Occipital lobe (tissue), 2 donors: ENCODE measurements around the gene PEX11B. TPM values are rescaled to one million over a fixed set of nuclear protein-coding genes. Genes with fewer than 3 reads are reported as not detected.

ENCODE experiments used
- DNase-seq: peaks from one replicate; lab custom pipeline; 2025; lab: John Stamatoyannopoulos, UW
- total RNA-seq: library from RNA; depleted of rRNA; stranded (reverse); fragments of >200 nt; gene quantifications from one replicate; pipeline ENCODE4 v1.2.3, GENCODE V29; 2014

PEX11B gene
- total RNA-seq, 1 donor from 2014 or later, result 30.9 TPM

DNA sequence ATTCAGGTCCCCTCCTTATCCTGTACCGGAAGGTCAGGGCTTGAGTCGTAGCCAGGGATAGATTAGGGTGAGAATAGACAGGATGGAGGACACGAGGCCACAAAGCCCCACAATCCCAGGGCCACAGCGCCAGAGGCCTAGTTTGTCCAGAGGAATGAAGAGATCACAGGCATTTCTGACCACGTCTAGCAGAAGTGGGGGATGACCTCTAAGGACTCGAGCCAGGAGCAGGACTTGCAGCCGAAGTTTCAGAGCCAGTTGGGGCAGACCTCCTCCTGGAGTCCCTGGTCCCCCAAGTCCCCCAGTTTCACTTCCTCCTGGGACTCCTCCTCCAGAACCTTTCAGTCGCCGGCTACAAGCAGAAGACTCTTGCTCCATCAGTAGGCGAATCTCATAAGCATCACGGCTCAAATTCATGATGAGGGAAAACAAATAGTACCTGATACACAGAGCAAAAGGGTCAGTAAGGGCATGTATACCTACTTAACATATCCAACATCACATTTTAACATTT is 6.3 kb downstream of the PEX11B start:
- no peak for DNase-seq

DNA sequence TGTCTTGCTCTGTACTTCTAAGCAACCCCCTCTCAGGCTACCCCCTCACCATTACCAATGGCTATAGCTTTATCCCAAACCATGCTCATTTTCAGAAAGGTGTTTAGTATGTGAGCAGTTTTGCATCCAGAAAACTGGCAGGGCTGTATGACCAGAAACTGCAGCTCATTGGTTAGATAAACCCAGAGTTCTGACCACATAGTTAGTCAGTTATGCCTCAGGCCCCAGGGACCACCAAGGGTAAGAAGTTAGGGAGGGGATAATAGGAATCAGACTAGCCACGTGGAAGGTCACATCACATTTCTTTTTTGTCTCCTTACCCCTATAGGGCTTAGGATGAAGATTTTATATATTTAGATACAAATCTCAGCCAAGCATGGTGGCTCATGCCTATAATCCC is 9.9 kb downstream of the PEX11B start:
- no peak for DNase-seq

GRCh38 chr1:145906954-145907753 is 11.4 kb downstream of the PEX11B start:
- no peak for DNase-seq

DNA sequence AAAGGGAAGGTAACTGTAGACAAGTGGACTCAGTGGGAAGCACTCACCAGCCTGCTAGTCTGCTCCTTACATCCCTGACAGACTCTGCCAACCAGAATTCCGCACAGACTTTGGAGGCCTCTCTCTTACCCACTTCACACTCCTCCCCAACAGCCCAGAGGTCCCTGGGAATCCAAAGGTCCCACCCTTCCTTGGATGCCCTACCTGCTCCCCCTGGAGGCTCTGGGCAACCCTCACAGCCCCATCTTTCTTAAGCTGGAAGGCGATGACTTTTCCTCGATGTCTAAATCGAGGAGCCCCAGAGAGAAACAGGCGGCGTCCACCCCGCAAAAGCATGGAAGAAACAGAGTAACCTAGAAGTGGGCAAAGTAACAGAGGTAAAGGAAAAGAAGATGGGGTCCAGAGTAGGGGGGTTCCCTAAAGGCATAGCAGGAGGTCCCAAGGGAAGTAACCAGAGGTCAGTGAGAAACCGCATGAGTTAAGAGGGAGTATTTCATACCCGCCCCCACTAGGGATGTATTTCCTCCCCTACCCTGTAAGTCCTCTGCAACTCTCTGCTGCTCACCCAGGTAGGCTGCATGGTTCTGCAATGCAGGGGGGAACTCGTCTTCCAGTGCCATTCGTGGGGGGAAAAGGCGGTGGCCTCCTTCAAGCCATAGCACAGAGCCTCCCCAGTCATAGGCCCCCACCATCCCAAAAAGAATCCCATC is 17.1 kb downstream of the PEX11B start:
- DNase-seq, result no peak

DNA sequence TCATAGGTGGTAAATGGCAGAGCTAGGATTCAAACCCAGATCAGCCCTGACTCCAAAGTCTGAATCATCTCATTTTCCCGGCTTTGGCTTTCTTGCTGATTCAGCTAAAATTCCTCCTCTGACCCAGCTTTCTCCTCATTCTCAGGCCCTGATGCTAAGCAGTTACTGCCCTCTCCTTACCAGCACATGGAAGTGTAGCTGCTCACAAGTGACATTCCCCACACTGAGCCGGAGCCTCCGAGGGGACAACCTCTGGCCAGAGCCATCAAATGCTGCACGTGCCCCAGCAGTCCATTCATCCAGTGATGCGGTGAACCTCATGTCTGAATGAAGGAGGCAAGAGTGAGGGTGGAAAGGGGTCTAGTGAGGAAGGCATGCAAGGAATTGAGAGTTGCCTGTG is 19.8 kb downstream of the PEX11B start:
- DNase-seq, result no peak

DNA sequence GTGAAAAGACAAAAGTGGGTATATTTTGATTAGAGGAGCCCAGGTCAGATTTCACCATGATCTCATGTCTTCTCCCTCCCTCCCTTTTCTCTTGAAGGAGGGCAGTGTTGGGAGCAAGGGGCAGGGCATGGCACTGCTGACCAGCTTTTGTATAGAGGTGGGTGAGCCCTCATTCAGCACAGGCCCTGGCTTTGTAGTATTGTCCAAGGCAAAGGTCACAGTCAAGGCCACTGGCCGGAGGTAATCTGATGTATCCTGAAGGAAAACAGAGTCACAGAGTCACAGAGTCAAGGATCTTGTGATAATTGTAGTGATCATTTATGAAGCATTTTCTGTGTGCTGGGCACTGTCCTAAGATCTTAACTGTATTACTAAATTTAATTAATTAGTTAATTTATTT is 20.5 kb downstream of the PEX11B start:
- no peak for DNase-seq

GRCh38 chr1:145895471-145895870 is 23.0 kb downstream of the PEX11B start:
- DNase-seq, result no peak

GRCh38 chr1:145893306-145894055 is 25.0 kb downstream of the PEX11B start:
- no peak for DNase-seq

GRCh38 chr1:145892486-145893087 is 25.9 kb downstream of the PEX11B start:
- DNase-seq, result no peak

DNA sequence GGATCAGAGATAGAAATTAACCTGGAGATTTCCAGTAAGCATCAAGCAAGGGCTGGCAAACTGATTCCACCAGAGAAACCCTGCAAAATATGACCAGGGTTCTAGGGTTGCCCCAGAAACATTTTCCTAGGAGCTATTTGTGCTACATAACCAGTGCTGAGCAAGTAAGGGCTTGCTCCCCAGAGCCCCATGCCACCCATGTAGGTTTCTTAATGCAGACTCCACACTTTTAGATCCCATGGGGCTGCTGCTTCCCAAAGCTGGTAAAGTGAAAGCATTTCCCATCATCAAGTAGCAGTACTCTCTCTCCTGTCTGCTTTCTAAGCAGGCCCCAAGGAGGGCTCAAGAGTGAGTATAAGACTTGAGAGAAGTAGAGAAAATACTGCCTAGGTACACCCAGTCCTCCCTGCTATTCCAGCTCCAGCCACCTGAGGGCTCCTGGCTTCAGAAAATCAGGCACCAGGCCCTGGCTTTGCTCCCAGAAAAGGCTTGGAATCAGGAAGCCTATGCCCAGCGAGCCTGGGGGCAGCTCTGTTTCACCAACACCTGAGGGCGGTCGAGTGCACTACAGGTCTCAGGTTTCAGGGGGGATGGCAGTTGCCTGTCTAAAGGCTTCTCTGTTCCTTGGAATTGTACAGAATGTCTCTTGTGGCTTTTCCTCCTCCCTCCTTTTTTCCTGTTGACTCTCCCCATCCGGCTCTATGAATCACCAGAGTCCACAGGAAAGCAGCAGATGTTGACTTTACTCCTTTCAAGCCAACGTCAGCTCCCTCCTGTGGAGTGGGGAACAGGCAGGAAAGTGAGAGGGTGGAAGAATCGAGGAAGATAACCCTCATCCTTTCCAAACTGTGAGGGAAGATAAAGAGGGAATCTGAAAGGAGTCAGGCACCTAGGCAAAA is 26.7 kb downstream of the PEX11B start:
- peak; percentile 89 for DNase-seq

DNA sequence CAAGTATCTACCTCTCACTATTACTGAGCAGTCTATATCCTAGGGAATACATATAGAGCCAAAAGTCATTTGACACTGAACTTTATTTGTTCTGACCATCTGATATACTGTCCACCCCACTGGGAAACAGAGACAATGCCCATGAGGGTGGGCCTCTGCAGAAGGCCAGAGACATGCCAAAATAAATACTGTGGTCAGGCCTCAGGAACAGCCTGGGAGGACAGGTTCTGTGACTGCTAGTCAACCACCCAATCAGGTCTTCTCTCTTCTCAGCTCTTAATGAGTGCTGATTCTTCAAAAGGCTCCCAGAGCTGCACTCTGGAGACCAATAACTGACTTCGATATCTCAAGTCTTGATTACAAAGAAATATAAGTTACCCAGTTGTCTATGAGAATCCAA is 27.4 kb downstream of the PEX11B start:
- DNase-seq, result no peak

- DNase-seq, result no peak
Observed at GRCh38 chr1:145889722-145890121, 28.8 kb downstream of the PEX11B start.

- DNase-seq, result no peak
Observed at GRCh38 chr1:145887631-145888030, 30.9 kb downstream of the PEX11B start.

- DNase-seq, result no peak
Observed at GRCh38 chr1:145886816-145887215, 31.7 kb downstream of the PEX11B start.

DNA sequence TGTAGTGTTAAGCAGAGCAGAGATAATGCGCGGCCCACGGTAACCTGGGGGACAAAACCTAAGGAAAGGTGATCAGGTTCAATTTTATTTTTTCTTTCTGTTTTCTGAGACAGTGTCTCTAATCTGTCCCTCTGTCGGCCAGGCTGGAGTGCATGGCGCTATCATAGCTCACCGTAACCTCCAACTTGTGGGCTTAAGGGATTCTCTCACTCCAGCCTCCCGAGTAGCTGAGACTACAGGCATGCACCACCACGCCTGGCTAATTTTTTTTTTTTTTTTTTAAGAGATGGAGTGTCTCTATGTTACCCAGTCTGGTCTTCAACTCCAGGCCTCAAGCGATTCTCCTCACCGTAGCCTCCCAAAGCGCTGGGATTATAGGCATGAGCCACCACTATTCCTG is 32.1 kb downstream of the PEX11B start:
- no peak for DNase-seq

DNA sequence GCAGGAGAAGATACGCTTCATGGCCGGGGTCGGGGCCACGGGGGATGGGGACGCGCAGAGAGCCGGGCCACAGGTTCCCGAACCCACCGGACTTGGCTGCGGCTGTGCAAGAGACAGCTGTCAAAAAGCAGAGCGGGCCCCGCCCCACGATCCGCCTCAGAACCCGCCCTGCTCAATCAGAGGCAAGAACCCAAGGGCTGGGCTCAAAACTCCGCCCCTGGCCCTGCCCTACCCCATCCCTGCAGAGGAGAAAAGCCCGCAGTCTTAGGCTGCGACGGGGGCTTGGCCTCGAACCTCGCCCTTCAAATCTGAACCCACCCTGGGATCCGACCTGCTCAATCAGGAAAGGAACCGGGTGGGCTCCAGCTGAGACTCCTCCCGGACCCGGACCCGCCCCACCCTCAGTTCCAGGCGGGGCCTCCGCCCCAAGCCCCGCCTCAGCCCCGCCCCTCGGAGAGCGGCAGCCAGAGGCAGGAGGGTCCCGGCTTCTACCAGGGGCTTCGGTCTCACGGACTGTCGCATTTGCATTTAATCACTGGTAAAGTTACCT is 32.7 kb downstream of the PEX11B start, which contains the start of gene ANKRD35:
Gene ANKRD35, minus strand, starts transcription at position 129 of the 550 bp plus-strand sequence. Its CDS starts 108 bp downstream, at position 21.
- DNase-seq, result peak; percentile 82

- no peak for DNase-seq
Observed at GRCh38 chr1:145884675-145885074, 33.8 kb downstream of the PEX11B start.

DNA sequence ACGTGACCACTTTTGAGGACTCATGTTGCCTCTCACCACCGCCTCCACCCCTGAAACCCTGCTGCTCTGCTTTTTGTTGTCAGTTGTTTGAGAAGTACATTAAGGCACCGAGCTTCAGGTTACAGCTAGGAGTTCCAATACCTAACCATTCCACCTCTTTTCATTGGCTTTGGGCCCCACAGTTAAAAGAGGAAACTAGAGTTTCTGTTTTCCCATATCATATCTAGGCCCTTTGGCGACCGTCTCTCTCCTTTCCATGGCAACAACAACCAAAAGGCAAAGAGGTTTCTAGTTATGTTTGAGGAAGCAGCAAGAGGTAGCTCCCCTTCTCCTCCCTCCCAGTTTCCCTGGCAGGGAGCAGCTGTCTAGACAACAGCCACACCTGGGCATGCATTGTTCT is 38.7 kb downstream of the PEX11B start:
- DNase-seq, result no peak

DNA sequence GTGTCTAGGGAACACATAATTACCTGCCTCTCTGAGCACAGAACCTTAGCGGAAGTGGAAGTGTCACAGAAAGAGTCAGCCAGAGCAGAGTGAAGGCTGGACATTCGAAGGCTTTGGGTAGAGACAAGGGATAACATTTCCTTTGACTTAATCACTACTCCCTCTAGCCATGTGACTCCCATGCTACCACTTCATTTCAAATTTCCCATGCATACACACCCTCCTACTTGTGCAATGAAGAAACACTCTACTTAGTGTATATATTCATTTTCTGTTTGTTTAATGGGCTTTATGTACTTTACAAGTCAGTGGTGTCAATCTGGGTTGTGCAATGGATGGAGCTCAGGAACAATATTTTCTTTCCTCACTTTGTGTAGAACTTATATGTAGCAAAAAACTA is 39.8 kb downstream of the PEX11B start:
- DNase-seq, result no peak

DNA sequence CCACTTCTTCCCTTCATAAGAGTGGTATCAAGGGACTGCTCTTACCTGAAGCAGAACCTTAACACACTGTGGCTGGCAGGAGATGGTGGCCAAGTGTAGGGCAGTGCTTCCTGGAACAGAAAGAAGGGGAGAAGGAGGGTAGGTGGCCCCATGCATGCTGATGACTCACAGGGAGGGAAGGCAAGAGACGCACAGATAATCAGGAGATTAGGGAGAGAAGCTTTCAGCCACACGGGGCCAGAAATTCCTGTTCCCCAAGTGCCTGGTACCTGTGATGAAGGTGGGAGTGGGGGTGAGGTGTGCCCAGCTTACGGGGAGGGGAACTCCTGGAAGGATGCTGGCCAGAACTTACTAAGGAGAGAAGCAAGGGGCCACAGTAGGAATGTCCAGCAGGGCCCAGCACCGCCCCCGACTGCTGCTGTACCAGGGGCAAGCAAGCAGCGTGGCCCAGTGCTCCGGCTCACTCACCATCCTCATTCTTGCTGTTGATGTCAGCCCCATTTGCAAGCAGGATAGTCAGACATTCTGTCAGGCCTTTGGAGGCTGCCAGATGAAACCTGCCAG is 40.5 kb downstream of the PEX11B start:
- DNase-seq, result no peak
